Smooth muscle cell (in vitro differentiated cells): ENCODE data around the gene DPP6. TPM values are rescaled to one million over a fixed set of nuclear protein-coding genes. Genes with fewer than 3 reads are reported as not detected.
"Not testable (repeated sequence)": the region's sequence is repeated elsewhere in the genome, so short reads cannot be mapped to it uniquely, and the experiment has no call there.

Experiments used
- DNase-seq: peaks from one replicate; lab custom pipeline; 2025; ENCODE audit not compliant: unreplicated experiment; lab: John Stamatoyannopoulos, UW
- H2AFZ ChIP-seq: fragments of 200-600 bp; sonication (generic); 2 replicates; pipeline ENCODE4 v1.6.0; 2016; ENCODE audit warnings: antibody characterized with exemption, low read depth, mild to moderate bottlenecking
- H3F3A ChIP-seq: fragments of 200-600 bp; sonication (generic); 2 replicates; pipeline ENCODE4 v1.6.0; 2017; ENCODE audit warnings: antibody characterized with exemption, low read depth
- H3K27ac ChIP-seq: fragments of 200-600 bp; sonication (generic); 2 replicates; pipeline ENCODE4 v1.5.1; 2016; ENCODE audit warnings: low read depth, mild to moderate bottlenecking
- H3K27me3 ChIP-seq: fragments of 200-600 bp; sonication (generic); 2 replicates; pipeline ENCODE4 v1.6.1; 2016; ENCODE audit warnings: low read depth, mild to moderate bottlenecking
- H3K36me3 ChIP-seq: fragments of 200-600 bp; sonication (generic); 2 replicates; pipeline ENCODE4 v1.5.1; 2016; ENCODE audit warnings: low read depth
- H3K4me1 ChIP-seq: fragments of 200-600 bp; sonication (generic); 2 replicates; pipeline ENCODE4 v1.5.1; 2016; ENCODE audit warnings: low read depth
- H3K4me2 ChIP-seq: fragments of 200-600 bp; sonication (generic); 2 replicates; pipeline ENCODE4 v1.6.0; 2016; ENCODE audit warnings: mild to moderate bottlenecking
- H3K4me3 ChIP-seq: fragments of 200-600 bp; sonication (generic); 2 replicates; pipeline ENCODE4 v1.5.1; 2016; ENCODE audit warnings: mild to moderate bottlenecking
- H3K79me2 ChIP-seq: fragments of 200-600 bp; sonication (generic); 2 replicates; pipeline ENCODE4 v1.6.0; 2016; ENCODE audit warnings: low read depth, mild to moderate bottlenecking
- H3K9ac ChIP-seq: fragments of 200-600 bp; sonication (generic); 2 replicates; pipeline ENCODE4 v1.6.0; 2016; ENCODE audit warnings: low read depth
- H3K9me3 ChIP-seq: fragments of 200-600 bp; sonication (generic); replicated peaks from 2 replicates; pipeline ENCODE4 v1.5.1; 2016; ENCODE audit warnings: low read depth
- H4K20me1 ChIP-seq: fragments of 200-600 bp; sonication (generic); 2 replicates; pipeline ENCODE4 v1.6.0; 2016; ENCODE audit warnings: low read depth
- WGBS: methylation state at CpG from one replicate; pipeline ENCODE4 v1.1.7; 2016; ENCODE audit warnings: low lambda C conversion rate; 5-methylcytosine and 5-hydroxymethylcytosine counted together
- polyA plus RNA-seq: library from polyadenylated mRNA; unstranded; fragments of >200 nt; fragmentation: Nextera tagmentation; extraction: Ambion mirVana; gene quantifications from 2 replicates; pipeline ENCODE4 v1.2.1, GENCODE V29; 2016
- total RNA-seq: library from RNA; depleted of rRNA; stranded (reverse); fragments of >200 nt; gene quantifications from 2 replicates; pipeline ENCODE4 v1.2.3, GENCODE V29; 2014

Gene DPP6
- total and polyA plus RNA-seq, 2 experiments from 2014 or later, result 0.72 TPM; not detected in 1

DNA sequence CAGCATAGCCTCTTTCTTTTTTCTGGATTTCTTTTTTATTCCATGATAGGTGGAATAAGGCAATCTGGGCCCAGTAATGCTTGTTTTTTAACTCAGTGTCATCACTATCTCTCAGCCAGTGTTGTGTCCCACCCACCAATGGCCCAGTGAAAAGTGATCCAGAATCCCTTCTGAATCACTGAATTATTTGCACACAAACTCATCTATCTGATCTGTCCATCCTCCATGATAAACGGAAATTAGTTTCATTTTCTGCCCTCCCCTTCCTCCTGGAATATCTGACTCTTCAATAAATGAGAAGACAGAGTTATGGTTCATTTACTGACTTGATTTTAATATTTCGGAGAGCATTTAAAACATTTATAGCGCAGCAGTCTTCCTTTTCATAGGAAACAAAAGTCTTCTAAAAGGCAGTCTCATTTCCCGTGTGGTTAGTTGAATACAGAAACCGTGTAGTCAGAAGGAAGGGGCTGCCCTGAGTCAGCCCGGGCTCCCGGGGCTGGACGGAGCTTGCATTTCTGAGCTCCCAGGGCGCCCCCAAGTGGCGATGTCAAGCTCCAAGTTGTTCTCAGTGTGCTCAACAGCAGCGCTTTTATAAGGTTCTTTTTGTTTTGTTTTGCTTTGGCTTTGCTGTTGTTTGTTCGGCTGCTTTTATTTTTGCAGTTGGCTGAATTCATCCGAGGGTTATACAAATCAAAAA is 12.6 kb upstream of the DPP6 start:
- DNase-seq, H3K36me3 ChIP-seq, H4K20me1 ChIP-seq, H3K9ac ChIP-seq, H2AFZ ChIP-seq, H3F3A ChIP-seq, H3K27me3 ChIP-seq, H3K4me1 ChIP-seq, H3K9me3 ChIP-seq, H3K4me3 ChIP-seq, H3K4me2 ChIP-seq, H3K27ac ChIP-seq, H3K79me2 ChIP-seq: not testable (repeated sequence)
- 0% methylated on average over 1 of the region's 13 CpGs for WGBS

DNA sequence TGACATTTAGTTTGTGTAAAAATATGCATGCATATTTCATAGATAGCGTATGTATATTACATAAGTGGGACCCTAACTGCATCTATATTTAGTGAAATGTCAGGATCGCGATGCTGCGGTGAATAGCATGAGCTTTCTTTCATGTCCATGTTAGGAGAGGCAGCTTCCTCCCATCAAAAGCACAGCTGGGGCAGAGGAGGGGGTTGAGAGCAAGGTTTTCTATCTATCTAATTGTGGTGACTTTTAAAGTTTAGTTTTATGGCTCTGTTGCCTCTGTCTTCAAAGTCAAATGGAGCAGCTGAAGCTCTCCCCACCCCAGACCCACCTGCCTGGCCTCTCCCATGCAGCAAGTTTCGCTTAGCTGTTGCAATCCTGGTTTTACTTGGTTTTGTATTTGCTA is 1.8 kb upstream of the DPP6 start:
- peaks cover 22% of the 10 kb centered on the region for H3K27me3 ChIP-seq
- H4K20me1 ChIP-seq, H3K79me2 ChIP-seq, H3K4me1 ChIP-seq, H3K9me3 ChIP-seq, H3K36me3 ChIP-seq, H3K4me2 ChIP-seq, H3K4me3 ChIP-seq, H3K9ac ChIP-seq, H2AFZ ChIP-seq, H3F3A ChIP-seq, DNase-seq, H3K27ac ChIP-seq: not testable (repeated sequence)
- WGBS, result 95% methylated on average over 4 of the region's 5 CpGs

DNA sequence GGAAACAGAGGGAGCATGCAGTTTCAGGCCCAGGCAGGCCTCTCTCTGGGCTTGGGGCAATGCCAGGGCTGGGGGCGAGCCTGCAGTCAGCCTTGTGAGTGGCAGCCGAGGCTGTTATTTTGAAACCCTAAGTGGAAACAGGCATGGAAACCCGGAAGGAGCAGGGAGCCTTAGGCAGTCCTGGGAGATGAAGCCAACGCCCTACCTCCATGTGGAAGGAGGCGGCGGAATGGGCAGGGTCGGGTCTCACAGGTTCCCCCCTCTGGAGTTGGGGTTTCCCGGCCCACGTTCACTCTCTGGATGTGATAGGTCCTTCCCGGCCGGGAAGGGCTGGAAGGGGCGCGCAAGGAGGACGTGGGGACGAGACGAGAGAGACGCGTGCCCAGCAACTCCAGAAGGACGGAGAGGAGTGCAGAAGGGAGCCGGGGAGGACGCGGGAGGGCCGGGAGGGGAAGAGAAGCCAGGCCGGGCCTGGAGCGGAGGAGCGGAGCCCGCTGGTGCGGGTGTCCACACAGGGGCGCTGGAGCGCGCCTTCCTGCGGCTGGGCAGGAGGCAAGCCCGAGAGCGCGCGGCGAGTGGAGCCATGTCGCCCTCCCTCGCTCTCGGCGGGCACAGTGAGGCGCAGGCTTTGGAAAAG is 1.1 kb upstream of the DPP6 start:
- H3K9ac ChIP-seq, H4K20me1 ChIP-seq, H3K4me3 ChIP-seq, DNase-seq, H3K79me2 ChIP-seq, H3K9me3 ChIP-seq, H3F3A ChIP-seq, H3K4me2 ChIP-seq, H3K27ac ChIP-seq, H2AFZ ChIP-seq, H3K36me3 ChIP-seq, H3K4me1 ChIP-seq: not testable (repeated sequence)
- peaks cover 22% of the 10 kb centered on the region for H3K27me3 ChIP-seq
- WGBS, result no CpG with 5 or more reads among the region's 42 CpGs

DNA sequence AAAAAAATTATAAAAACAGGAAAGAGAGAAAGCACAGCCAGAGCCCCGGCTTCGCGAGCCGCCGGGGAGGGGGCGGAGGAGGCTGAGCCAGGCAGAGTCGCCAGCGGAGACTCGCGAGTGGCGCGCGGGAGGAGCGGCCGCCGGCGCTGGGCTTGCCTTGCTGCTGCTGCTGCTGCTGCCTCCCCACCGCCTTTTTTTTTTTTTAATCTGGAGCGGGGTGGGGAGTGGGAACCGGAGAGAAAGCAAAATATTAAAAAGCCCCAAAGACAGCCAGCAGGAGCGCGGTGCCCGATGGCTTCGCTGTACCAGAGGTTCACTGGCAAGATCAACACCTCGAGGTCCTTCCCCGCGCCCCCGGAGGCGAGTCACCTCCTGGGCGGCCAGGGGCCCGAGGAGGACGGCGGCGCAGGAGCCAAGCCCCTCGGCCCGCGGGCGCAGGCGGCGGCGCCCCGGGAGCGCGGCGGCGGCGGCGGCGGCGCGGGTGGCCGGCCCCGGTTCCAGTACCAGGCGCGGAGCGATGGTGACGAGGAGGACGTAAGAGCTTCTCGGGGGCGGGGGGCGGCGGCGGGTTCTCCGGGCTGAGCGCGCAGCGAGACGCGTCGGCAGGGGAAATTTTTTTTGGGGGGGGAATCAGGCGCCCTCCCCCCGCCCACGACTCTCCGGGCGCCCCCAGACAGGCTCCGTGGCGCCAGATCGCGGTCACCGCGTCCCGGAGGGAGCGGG is 493 bp downstream of the DPP6 start:
- not testable (repeated sequence) for H3K27ac ChIP-seq, H4K20me1 ChIP-seq, DNase-seq, H3K79me2 ChIP-seq, H3K4me1 ChIP-seq, H3K9ac ChIP-seq, H3F3A ChIP-seq, H2AFZ ChIP-seq, H3K36me3 ChIP-seq, H3K9me3 ChIP-seq
- Histone ChIP-seq H3K27me3 (peaks cover 22% of the 10 kb centered on the region), H3K4me3 (peak overlapping the region; percentile 26), H3K4me2 (peak overlapping the region; percentile 61)
- under 1% methylated on average over 42 of the region's 83 CpGs for WGBS

DNA sequence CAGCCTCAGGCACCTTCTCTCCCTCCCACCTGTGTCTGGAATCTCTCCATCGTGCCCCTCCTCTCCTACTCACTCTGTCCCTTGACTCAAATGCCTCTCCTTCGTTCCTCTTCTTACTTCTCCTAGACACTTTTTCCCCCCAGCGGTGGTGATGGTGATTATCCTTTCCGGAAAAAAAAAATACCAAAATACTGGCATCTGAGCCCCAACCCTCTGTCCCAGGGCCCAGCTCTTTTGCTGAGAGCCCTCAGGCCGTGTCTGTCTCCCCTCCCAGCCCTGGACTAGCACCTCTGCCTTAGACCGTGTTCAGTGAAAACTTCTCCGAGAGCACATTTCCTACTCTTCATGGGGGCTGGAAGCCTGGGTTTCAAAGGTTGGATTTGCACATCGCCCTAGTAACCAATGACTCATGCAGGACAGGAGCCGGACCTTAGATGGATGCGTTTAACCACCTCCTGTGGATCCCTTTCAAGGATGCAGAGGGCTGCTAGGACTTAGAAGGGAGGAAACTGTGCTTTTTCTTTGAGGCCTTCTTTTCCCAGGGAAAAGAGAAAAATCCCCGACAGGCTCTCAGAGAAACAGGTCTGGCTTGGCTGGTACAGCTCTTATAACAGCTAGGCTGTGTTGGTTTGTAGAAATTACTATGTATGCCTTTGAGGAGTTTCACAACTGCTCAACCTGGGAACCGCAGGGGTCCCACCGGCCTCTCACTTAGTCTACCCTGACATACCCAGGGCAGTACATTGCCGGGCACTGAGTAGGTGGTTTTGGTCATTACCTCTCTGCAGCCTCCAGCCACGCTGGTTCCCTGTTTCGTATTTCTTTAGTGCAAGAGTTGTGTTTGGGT is 1.5 kb downstream of the DPP6 start:
- 41% methylated on average over 11 of the region's 16 CpGs for WGBS
- H3K4me1 ChIP-seq, result not testable (repeated sequence)

DNA sequence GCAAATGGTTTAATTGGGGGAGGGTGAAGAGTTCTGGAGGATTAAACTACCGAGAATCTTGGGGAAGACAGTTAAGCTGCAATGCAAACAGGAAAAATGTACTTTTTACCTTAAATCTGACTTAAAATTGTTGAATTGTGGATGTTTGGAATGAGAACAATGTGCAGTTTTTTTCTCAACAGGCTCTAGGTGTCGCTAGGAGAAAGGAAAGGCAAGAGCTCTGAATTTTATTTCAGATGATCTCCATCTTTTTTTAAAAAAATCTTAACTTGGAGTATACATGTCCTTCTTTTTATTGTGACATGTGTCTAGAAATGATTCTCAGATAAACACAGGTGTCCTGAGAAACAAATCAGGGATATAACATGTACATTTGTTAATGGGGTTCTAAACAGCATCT is 2.5 kb downstream of the DPP6 start:
- H4K20me1 ChIP-seq, H3K36me3 ChIP-seq, DNase-seq, H3K9me3 ChIP-seq, H3K4me1 ChIP-seq, H3K4me2 ChIP-seq, H3K79me2 ChIP-seq, H2AFZ ChIP-seq, H3K4me3 ChIP-seq, H3K27ac ChIP-seq, H3F3A ChIP-seq, H3K9ac ChIP-seq: not testable (repeated sequence)
- H3K27me3 ChIP-seq, result peaks cover 22% of the 10 kb centered on the region
- 0% methylated on average over 1 of the region's 2 CpGs for WGBS

More for the DNA sequence above, 1.5 kb downstream of the DPP6 start:
- not testable (repeated sequence) for H4K20me1 ChIP-seq, H2AFZ ChIP-seq, H3K79me2 ChIP-seq, H3K36me3 ChIP-seq, H3K9me3 ChIP-seq, H3K4me2 ChIP-seq, H3F3A ChIP-seq, H3K9ac ChIP-seq, H3K27ac ChIP-seq, DNase-seq, H3K4me3 ChIP-seq
- H3K27me3 ChIP-seq, result peaks cover 22% of the 10 kb centered on the region

DNA sequence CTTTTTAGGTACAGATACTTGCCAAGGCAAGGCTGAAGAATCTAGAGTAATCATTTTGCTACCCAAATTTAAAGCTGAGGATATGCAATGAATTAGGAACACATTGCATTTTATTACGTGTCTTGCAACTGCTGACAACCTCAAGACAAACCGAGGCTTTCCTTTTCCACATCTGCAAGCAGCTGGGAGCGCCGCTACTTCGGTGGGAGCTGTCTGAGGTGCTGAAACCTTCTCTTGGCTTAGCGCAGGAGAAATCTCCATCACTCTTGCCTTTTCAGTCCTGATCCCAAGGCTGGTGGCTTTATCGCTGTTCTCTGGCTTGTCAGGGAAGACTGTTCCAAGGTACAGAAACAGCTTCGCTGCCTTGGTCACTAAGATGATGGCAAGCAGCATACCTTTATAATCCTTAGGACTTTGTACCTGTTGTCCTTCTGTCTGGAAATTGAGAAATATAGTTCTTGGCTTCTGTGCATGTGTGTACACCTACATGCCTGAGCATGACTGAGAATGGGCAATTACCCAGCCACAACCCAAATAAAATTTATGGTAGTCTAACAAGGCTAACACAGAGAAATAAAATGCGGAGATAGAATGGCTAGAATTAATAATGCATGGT is 3.4 kb downstream of the DPP6 start:
- H3K9me3 ChIP-seq, H3K4me3 ChIP-seq, H3K36me3 ChIP-seq, H4K20me1 ChIP-seq, H2AFZ ChIP-seq, H3K4me1 ChIP-seq, H3K79me2 ChIP-seq, H3F3A ChIP-seq, DNase-seq, H3K4me2 ChIP-seq, H3K27ac ChIP-seq, H3K9ac ChIP-seq: not testable (repeated sequence)
- WGBS, result 12% methylated on average over 9 of the region's 9 CpGs
- H3K27me3 ChIP-seq, result peaks cover 22% of the 10 kb centered on the region
